ENCODE results near the gene PDZD7.

The PDZD7 gene

GRCh38 chr10:101031128-101031795 is at the start of gene PDZD7, which contains the start of gene SFXN3 (continued):
- TF ChIP-seq ZBTB11 (tag by site-specific recombination; conservative IDR thresholded peaks at IDR 0.05; ENCODE audit: low read depth) (no peak), ZNF433 (tag by site-specific recombination; IDR thresholded peaks at IDR 0.05; ENCODE audit: low read depth) (no peak), ZNF274 (IDR thresholded peaks at IDR 0.05; ENCODE audit: low read length) (no peak), ZNF274 (tag by site-specific recombination; IDR thresholded peaks at IDR 0.05; ENCODE audit: borderline replicate concordance) (no peak), ZNF561 (tag by site-specific recombination; IDR thresholded peaks at IDR 0.05; ENCODE audit: borderline replicate concordance) (peak; percentile 39; the same call in 1 of the 2 replicates), TSHZ1 (tag by site-specific recombination; IDR thresholded peaks at IDR 0.05; ENCODE audit: borderline replicate concordance) (no peak), OSR2 (tag by site-specific recombination; IDR thresholded peaks at IDR 0.05) (peak; percentile 57), ZNF596 (tag by site-specific recombination; IDR thresholded peaks at IDR 0.05) (no peak), ZNF184 (tag by site-specific recombination; IDR thresholded peaks at IDR 0.05) (no peak), AEBP2 (tag by site-specific recombination; IDR thresholded peaks at IDR 0.05; ENCODE audit: borderline replicate concordance) (no peak), ZXDB (tag by site-specific recombination; IDR thresholded peaks at IDR 0.05) (0 out of 2 replicates have a peak, but pooled peaks have one; percentile 11), ZNF248 (tag by site-specific recombination; IDR thresholded peaks at IDR 0.05) (no peak), GLI4 (tag by site-specific recombination; IDR thresholded peaks at IDR 0.05) (no peak), ZNF843 (tag by site-specific recombination; IDR thresholded peaks at IDR 0.05) (no peak), ZNF837 (tag by site-specific recombination; IDR thresholded peaks at IDR 0.05) (no peak), ZNF529 (tag by site-specific recombination; IDR thresholded peaks at IDR 0.05; ENCODE audit: insufficient replicate concordance) (no peak), WT1 (tag by site-specific recombination; IDR thresholded peaks at IDR 0.05) (peak; percentile 66)
- TF ChIP-seq, protein P1, sequence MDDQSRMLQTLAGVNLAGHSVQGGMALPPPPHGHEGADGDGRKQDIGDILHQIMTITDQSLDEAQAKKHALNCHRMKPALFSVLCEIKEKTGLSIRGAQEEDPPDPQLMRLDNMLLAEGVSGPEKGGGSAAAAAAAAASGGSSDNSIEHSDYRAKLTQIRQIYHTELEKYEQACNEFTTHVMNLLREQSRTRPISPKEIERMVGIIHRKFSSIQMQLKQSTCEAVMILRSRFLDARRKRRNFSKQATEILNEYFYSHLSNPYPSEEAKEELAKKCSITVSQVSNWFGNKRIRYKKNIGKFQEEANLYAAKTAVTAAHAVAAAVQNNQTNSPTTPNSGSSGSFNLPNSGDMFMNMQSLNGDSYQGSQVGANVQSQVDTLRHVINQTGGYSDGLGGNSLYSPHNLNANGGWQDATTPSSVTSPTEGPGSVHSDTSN (CRISPR knock-in tag; IDR thresholded peaks at IDR 0.05), result peak; percentile 98
- TF ChIP-seq, protein P2, sequence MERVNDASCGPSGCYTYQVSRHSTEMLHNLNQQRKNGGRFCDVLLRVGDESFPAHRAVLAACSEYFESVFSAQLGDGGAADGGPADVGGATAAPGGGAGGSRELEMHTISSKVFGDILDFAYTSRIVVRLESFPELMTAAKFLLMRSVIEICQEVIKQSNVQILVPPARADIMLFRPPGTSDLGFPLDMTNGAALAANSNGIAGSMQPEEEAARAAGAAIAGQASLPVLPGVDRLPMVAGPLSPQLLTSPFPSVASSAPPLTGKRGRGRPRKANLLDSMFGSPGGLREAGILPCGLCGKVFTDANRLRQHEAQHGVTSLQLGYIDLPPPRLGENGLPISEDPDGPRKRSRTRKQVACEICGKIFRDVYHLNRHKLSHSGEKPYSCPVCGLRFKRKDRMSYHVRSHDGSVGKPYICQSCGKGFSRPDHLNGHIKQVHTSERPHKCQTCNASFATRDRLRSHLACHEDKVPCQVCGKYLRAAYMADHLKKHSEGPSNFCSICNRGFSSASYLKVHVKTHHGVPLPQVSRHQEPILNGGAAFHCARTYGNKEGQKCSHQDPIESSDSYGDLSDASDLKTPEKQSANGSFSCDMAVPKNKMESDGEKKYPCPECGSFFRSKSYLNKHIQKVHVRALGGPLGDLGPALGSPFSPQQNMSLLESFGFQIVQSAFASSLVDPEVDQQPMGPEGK (tag by site-specific recombination; IDR thresholded peaks at IDR 0.05), result peak; percentile 58; the same call in 1 of the 2 replicates
